DND-41 (cell line): ENCODE results near the gene NAV3.

Source experiments
- ATAC-seq: fragments of 200-7000 bp; cut with Tn5 transposase; 3 replicates; pipeline ENCODE4 v1.9.1; 2021; ENCODE audit warnings: low read depth; ENCODE audit not compliant: insufficient read depth
- DNase-seq: peaks from one replicate; pipeline ENCODE4 v3.0.0-alpha.2; 2020
- H2AFZ ChIP-seq: 2 replicates; pipeline ENCODE4 v1.6.0; 2012; ENCODE audit warnings: low read depth, low read length
- H3K27ac ChIP-seq: 2 replicates; pipeline ENCODE4 v1.5.1; 2012; ENCODE audit warnings: low read length, inconsistent platforms
- H3K27me3 ChIP-seq: fragments of 200-600 bp; sonication (generic); 2 replicates; pipeline ENCODE4 v1.6.0; 2012; ENCODE audit warnings: low read length, mild to moderate bottlenecking, inconsistent platforms; ENCODE audit not compliant: insufficient read depth, poor library complexity
- H3K36me3 ChIP-seq: 2 replicates; pipeline ENCODE4 v1.5.1; 2012; ENCODE audit warnings: low read length, inconsistent platforms; ENCODE audit not compliant: insufficient read depth
- H3K4me1 ChIP-seq: 2 replicates; pipeline ENCODE4 v1.5.1; 2012; ENCODE audit warnings: mild to moderate bottlenecking, low read length; ENCODE audit not compliant: insufficient read depth
- H3K4me2 ChIP-seq: 2 replicates; pipeline ENCODE4 v1.6.0; 2012; ENCODE audit warnings: mild to moderate bottlenecking, moderate library complexity, low read length, inconsistent platforms; ENCODE audit not compliant: insufficient read depth
- H3K4me3 ChIP-seq, 2 experiments: fragments of 200-600 bp in 1 of 2; shearing (Covaris generic) in 1 of 2; 2 replicates each; pipeline ENCODE4 v1.5.1; 2012 to 2016; ENCODE audit warnings: inconsistent platforms in 2 of 2, low read length in 2 of 2, mild to moderate bottlenecking in 2 of 2, low read depth in 1 of 2, moderate library complexity in 1 of 2
- H3K79me2 ChIP-seq: 2 replicates; pipeline ENCODE4 v1.6.0; 2012; ENCODE audit warnings: low read length, inconsistent platforms; ENCODE audit not compliant: insufficient read depth
- H3K9ac ChIP-seq: 2 replicates; pipeline ENCODE4 v1.6.0; 2012; ENCODE audit warnings: low read depth, mild to moderate bottlenecking, inconsistent platforms, low read length, moderate library complexity
- H3K9me3 ChIP-seq: 2 replicates; pipeline ENCODE4 v1.5.1; 2012; ENCODE audit warnings: low read length, moderate library complexity, mild to moderate bottlenecking, inconsistent platforms; ENCODE audit not compliant: insufficient read depth, severe bottlenecking
- H4K20me1 ChIP-seq: 2 replicates; pipeline ENCODE4 v1.6.0; 2012; ENCODE audit warnings: low read length; ENCODE audit not compliant: insufficient read depth
- CTCF ChIP-seq: IDR thresholded peaks from 2 replicates; pipeline ENCODE4 v1.5.1; 2012; ENCODE audit warnings: borderline replicate concordance, low read length, moderate library complexity, mild to moderate bottlenecking; ENCODE audit not compliant: poor library complexity, severe bottlenecking; ENCODE audit errors: extremely low read depth
- EZH2 ChIP-seq: IDR thresholded peaks from 3 replicates; pipeline ENCODE4 v1.6.1; 2012; ENCODE audit warnings: borderline replicate concordance, low read depth, mild to moderate bottlenecking, moderate library complexity, low read length, inconsistent platforms; ENCODE audit not compliant: severe bottlenecking

The NAV3 gene

GRCh38 chr12:77785211-77785610 lies 45.5 kb upstream of the NAV3 start:
- Histone ChIP-seq H3K79me2 (no peaks in the 10 kb centered on the region), H3K4me3 (no peak overlapping the region), H3K9ac (no peak overlapping the region), H3K27me3 (no peaks in the 10 kb centered on the region), H3K4me2 (no peak overlapping the region), H3K36me3 (no peaks in the 10 kb centered on the region), H2AFZ (no peak overlapping the region), H3K4me1 (no peaks in the 10 kb centered on the region), H3K27ac (no peak overlapping the region), H4K20me1 (no peaks in the 10 kb centered on the region), H3K9me3 (no peaks in the 10 kb centered on the region)
- TF ChIP-seq CTCF (no peak), EZH2 (no peak)
- DNase-seq (no peak), ATAC-seq (no peak)

- Histone ChIP-seq H4K20me1 (no peaks in the 10 kb centered on the region), H3K4me2 (no peak overlapping the region), H3K9me3 (no peaks in the 10 kb centered on the region), H3K79me2 (no peaks in the 10 kb centered on the region), H3K36me3 (no peaks in the 10 kb centered on the region), H3K4me1 (no peaks in the 10 kb centered on the region), H3K27me3 (no peaks in the 10 kb centered on the region), H2AFZ (no peak overlapping the region), H3K27ac (no peak overlapping the region), H3K4me3 (no peak overlapping the region), H3K9ac (no peak overlapping the region)
- ATAC-seq (no peak), DNase-seq (no peak)
- no peak for TF ChIP-seq EZH2
- no peak for TF ChIP-seq CTCF
Observed at GRCh38 chr12:77786675-77787074, 44.0 kb upstream of the NAV3 start.

- no peaks in the 10 kb centered on the region for H4K20me1 ChIP-seq
- H3K9me3 ChIP-seq: no peaks in the 10 kb centered on the region
- H3K4me1 ChIP-seq: no peaks in the 10 kb centered on the region
- H3K27me3 ChIP-seq: no peaks in the 10 kb centered on the region
- H3K36me3 ChIP-seq: no peaks in the 10 kb centered on the region
- H3K4me3 ChIP-seq: no peak overlapping the region
- no peak overlapping the region for H3K4me2 ChIP-seq
- no peak overlapping the region for H3K9ac ChIP-seq
- no peaks in the 10 kb centered on the region for H3K79me2 ChIP-seq
- ATAC-seq: no peak
- no peak for TF ChIP-seq CTCF
- TF ChIP-seq EZH2: no peak
- H2AFZ ChIP-seq: no peak overlapping the region
- no peak overlapping the region for H3K27ac ChIP-seq
- DNase-seq: no peak
Observed at GRCh38 chr12:77788231-77789168, 42.2 kb upstream of the NAV3 start.
